HG02870 (cell line): Measurements from ENCODE around the gene ECSIT.
"Not testable (repeated sequence)": the region's sequence is repeated elsewhere in the genome, so short reads cannot be mapped to it uniquely, and the experiment has no call there.

Experiments
- ATAC-seq: cut with Tn5 transposase; IDR thresholded peaks from one replicate; pipeline ENCODE4 v1.9.1; 2021; ENCODE audit warnings: mild to moderate bottlenecking, moderate library complexity; ENCODE audit not compliant: unreplicated experiment

The ECSIT gene

DNA sequence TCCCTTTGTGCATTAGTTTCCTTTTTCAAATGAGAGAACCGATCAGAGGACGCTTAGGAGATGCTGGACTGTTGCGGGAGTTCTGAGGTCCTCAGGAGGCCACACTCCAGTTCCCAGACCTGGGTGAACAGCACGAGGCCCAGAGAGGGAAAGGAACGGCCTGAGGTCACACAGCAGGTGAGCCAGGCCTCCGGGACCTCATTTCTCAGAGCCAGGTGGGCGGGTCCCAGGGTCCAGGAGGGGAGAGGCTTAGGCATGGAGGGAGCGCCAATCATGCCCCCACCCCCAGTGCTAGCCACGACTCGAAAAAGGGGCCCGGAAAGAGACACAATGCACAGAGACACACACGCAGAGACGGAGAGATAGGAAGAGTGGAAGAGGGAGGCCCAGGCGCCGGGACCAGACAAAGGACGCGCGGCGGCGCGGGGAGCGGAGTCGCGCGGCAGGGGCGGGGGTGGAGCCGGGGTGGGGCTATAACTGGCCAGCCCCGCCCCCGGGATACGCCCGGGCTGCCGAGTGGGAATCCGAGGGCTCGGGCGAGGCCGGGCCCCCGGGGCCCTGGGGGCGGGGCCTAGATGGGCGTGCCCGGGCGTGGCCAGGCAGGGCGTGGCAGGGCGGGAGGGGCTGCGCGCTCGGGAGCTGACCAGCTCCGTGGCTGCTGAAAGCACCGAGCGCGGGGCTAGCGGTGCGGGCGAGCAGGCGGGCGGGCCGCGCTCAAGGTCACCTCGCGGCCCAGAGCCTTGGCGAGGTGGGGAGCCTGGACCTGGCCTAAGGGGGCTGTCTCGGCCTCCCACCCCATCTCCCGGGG lies 49.6 kb downstream of the ECSIT start:
- ATAC-seq: no peak

DNA sequence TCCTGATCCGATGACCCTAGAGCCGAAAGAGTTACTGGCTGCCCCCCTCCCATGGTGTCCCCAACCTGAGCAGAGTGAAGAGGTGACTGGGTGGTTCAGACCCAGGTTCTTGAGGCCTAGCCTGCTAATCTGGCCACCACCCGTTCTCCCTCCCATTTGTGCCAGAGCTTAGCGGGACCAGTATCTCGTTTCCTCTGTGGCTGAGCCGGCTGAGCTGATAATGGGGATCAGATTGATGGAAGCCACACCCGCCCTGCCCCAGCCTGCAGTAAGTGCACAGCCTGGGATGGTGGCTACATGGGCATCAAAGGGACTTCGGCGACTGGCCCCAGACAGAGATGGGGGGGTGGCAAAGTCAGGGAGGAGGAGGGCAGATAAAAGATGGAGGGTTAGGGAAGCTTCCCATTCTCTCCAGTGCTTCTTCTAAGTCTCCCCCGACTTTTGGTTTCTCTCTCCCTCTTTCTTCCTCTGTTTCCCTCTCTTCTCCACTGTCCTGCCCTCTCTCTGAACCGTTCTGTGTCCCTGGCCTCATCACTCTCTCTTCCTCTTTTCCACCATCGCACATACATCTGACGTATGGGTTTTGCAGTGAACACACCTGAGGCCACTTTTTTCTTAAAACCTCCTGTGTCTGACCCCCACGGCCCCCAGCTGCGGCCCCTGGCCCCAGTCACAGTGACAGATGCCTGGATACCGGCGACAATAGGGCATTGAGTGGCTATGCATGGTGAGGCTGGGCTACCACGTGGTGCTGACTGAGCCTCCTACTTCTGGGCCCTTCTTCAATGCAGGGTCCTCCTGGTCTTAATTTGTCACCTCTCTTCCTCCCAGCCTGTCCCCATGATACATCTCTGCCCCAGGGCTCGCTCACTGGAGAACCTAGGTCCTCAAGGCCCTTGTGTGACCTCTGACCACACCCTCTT lies 50.5 kb downstream of the ECSIT start:
- ATAC-seq: no peak

DNA sequence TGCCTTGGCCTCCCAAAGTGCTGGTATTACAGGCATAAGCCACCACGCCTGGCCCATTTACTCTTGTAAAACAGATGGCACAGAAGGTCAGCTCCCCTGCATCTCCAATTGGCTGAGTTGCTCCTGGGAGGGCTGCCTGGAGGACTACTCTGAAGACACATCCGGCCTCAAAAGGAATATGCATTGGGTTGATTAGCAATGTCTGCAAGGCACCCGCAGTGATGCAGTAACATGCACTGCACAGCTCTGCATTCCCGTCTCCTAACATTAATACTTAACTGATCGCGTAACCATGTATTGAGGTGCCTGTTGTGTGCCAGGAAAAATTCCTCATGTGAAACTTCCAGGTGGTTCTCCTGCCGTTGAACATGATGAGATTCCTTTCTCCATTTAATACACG lies 53.1 kb downstream of the ECSIT start:
- ATAC-seq: no peak

DNA sequence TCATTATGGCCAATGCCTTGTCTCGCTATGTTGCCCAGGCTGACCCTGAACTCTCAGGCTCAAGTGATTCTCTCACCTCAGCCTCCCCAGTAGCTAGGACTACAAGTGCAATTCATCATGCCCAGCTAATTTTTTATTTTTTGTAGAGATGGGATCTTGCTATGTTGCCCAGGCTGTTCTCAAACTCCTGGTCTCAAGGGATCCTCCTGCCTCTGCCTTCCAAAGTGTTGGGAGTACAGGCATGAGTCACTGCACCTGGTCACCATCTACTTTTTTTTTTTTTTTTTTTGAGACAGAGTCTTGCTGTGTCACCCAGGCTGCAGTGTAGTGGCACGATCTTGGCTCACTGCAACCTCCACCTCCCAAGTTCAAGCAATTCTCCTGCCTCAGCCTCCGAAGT lies 53.6 kb downstream of the ECSIT start:
- not testable (repeated sequence) for ATAC-seq

DNA sequence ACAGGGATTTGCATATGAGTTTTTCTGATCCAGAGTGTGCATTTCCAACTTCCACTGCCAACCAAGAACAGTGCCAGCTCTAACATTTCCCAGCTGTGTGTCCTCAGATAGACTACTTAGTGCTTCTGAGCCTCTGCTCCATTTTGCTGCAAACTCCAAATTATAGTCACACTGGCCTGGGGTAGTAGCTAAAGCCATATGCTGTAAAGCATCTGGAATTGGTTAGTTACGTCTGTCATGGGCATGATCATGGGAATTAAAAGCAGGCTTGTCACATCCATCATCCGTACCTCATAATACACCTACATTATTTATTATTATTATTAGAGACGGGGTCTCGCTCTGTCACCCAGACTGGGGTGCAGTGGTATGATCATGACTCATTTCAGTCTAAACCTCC lies 55.2 kb downstream of the ECSIT start:
- ATAC-seq: no peak

DNA sequence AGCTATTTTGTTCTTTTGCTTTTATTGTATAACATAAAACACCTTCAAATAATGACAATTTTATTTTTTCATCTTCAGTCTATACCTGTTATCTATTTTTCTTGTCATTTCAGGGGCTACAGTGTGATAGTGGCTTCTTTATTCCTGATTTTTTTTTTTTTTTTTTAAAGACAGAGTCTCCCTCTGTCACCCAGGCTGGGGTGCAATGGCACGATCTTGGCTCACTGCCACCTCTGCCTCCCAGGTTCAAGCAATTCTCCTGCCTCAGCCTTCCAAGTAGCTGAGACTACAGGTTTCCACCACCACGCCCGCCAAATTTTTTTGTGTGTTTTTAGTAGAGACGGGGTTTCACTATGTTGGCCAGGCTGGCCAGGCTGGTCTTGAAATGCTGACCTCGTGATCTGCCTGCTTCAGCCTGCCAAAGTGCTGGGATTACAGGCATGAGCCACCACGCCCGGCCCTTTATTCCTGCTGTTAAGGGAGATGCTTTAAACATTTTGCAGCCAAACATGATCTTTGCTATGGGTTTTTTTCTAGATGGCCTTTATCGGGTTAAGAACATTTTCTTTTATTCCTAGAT lies 60.6 kb downstream of the ECSIT start:
- ATAC-seq: not testable (repeated sequence)

DNA sequence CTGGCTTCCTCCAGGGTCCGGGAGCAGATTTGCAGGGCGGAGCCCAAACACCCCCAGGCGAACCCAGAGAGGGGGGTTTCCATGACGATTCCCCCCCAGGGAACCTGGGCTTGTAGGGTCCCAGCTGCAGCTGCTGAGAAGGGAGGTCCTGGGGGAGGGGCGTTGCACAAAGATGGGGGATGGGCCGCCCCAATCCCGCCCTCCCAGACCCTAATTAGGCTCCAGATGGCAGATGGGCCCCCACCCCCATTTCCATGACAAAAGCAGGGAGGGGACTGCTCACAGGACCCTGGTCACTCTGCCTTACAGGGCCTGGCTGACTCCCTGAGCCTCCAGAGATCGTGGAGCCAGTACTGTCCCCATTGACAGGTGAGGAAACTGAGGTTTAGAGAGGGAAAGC lies 63.3 kb downstream of the ECSIT start:
- no peak for ATAC-seq

DNA sequence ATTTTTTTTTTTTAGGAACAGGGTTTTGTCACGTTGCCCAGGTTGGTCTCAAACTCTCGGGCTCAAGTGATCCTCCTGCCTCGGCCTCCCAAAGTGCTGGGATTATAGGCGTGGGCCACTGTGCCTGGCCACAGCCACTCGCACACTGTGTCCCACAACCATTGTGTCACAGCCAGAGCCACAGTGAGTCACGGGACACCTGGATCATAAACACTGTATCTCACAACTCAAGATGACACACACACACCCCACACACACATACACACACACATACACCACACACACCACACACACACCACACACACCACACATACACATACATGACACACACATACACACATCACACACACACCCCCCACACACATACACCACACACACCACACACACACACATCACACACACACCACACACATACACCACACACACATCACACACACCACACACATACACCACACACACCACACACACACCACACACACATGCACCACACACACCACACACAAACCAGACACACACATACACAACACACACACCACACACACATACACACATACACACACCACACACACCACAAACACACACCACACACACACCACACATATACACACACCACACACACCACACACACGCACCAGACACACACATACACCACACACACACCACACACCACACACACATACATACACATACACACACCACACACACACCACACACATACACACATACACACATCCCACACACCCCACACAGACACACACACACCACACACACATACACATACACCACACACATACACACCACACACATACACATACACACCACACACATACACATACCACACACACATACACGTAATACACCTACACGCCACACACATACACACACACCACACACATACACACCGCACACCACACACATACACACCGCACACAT lies 64.3 kb downstream of the ECSIT start:
- no peak for ATAC-seq

DNA sequence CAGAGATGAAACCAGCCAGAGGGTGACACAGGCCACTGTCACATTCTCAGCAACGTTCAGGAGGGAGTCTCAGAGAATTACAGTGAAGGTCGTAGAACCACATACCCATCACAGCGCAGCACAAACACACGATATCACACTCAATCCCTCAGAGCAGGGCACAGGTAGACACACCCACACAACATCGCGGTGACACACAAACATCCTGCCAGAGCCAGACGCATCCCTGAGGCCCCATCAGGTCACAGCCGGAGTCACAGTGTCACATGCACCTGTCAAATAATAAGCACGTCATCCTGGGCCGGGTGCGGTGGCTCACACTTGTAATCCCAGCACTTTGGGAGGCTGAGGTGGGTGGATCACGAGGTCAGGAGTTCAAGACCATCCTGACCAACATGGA lies 65.5 kb downstream of the ECSIT start:
- no peak for ATAC-seq

DNA sequence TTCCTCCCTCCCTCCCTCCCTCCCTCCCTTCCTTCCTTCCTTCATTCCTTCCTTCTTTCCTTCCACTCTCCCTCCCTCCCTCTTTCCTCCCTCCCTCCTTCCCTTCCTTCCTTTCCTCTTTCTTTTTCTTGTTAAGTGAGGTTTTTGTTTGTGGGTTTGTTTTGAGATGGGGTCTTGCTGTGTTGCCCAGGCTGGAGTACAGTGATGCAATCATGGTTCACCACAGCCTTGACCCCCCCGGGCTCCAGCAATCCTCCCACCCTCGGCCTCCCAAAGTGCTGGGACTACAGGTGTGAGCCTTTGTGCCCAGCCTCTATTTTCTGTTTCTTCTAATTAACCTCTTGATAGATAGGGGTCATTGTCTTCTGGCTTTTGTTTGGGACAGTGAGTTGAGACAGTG lies 67.5 kb downstream of the ECSIT start:
- no peak for ATAC-seq

DNA sequence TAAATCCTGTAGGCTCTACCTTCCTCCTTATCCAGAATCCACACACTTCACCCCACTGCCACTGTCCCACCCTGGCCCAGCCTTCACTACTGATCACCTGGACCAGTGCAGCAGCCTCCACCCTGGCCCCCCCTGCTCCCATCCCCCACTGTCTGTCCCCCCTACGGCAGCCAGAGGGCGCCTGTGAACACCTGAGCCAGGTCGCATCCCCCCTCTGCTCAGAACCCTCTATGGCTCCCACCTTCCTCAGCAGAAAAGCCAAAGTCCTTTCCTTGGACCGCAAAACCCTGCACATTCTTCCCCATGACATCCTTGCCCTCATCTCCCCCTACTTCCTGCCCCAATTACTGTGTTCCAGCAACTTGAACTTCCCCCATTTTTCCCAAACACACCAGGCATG lies 68.7 kb downstream of the ECSIT start:
- ATAC-seq: no peak

DNA sequence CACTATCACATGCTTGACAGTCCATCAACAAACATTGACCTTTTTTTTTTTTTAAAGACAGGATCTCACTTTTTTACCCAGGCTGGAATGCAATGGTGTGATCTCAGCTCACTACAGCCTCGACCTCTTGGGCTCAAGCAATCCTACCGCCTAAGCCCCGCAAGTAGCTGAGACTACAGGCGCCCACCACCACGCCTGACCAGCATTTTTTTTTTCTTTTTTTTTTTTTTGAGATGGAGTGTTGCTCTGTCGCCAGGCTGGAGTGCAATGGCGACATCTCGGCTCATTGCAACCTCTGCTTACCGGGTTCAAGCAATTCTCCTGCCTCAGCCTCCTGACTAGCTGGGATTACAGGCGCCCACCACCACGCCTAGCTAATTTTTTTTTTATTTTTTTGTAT lies 70.0 kb downstream of the ECSIT start:
- not testable (repeated sequence) for ATAC-seq

DNA sequence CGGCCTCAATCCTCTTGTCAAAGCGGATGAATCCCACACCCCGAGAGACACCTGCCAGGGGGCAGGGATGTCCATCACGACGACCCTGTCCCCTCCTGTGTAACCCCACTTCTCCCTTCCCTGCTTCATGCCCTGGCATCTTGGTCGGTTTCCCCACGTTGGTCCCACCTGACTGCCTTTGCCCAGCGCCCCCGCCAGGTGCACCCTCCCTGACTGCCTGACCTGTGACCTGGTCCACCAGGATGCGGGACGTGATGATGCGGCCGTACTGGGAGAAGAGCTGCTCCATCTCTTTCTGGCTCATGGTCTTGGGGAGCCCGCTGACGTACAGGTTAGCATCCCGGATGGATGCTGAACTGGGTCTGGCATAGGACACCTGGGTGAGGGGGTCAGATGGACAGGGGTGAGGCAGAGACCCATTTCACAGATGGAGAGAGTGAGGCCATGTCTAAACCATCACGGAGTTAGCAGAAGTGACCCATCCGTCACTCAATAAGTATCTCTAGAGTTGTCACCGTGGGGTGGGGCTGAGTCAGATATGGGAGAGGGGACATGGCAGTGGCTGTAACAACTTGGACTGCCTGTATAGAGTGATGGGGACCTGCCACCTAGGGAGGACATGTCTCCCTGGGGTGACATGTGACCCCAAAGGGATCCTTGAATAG lies 70.6 kb downstream of the ECSIT start:
- no peak for ATAC-seq

DNA sequence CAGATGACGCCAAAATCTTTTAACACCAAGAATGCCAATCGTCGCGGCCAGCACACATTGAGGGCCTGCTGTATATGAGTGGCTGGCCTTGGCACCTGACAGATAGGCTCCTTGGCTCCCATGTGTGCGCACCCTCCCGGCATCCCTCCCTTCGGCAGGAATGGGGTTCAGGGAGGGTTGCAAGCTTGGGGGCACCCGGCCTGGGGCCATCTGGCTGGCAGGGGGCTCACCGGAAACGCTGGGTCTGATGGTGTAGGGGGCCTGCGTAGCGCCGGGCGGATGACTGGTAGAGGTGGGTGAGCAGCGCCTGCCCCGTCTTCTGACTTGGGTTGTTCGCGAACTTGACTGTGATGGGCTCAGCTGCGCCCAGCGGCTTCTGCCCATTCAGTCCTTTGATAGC lies 71.1 kb downstream of the ECSIT start:
- ATAC-seq: no peak

DNA sequence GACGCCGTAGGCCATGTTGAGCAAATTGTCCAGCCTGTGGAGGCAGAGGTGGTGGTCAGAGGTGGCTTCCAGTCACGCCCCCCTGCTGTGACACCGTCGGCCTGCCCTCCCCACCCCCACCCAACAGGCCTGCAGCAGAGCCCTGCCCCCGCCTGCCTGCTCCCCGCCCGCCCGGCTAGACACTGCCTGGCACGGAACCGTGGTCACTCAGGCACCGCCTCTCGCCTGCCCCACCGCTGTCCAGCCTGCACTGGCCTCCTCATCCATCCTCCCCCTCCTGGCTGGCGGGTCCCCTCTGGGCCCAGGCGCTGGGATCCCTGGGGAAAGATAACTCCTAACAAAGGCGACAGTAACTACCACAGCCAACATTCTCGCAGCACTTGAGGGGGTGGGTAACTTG lies 71.8 kb downstream of the ECSIT start:
- ATAC-seq: no peak

DNA sequence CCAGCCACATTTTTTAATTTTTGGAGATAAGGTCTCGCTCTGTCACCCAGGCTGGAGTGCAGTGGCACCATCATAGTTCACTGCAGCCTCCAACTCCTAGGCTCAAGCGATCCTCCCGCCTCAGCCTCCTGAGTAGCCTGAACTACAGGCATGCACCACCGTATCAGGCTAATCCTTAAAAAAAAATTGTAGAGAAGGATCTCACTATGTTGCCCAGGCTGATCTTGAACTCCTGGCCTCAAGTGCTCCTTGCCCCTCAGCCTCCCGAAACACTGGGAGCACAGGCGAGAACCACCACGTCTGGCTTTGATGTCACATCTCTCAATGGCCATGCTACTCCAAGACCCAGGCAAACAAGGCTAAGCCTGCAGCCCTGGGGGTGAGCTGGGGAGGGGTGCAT lies 72.3 kb downstream of the ECSIT start:
- no peak for ATAC-seq
